Tibial artery (tissue), 4 donors: Measurements from ENCODE around the gene CCBE1.

Source experiments
- DNase-seq, 2 donors: peaks; one replicate each; pipeline ENCODE4 v3.0.0-alpha.2; 2019
- H3K27ac ChIP-seq, 2 donors: fragments of 200-600 bp; sonication (generic) in 1 of 2; 1 replicate in 1 of 2; 2 replicates in 1 of 2; pipeline ENCODE4 v1.5.1; 2018 to 2019; ENCODE audit warnings: mild to moderate bottlenecking in 1 of 2
- H3K27me3 ChIP-seq, 2 donors: fragments of 200-600 bp; sonication (generic) in 1 of 2; one replicate each; pipeline versions ENCODE4 v1.5.1 to v1.6.0; 2016 to 2019
- H3K36me3 ChIP-seq, 3 donors: fragments of 200-600 bp; sonication (generic) in 2 of 3; one replicate each; pipeline ENCODE4 v1.5.1; 2016 to 2019; ENCODE audit warnings: mild to moderate bottlenecking in 2 of 3
- H3K4me1 ChIP-seq, 4 donors: fragments of 200-600 bp; sonication (generic) in 2 of 4; 1 replicate in 3 of 4; 2 replicates in 1 of 4; pipeline ENCODE4 v1.5.1; 2016 to 2019
- H3K4me3 ChIP-seq, 2 donors: fragments of 200-600 bp; sonication (generic) in 1 of 2; 1 replicate in 1 of 2; 2 replicates in 1 of 2; pipeline ENCODE4 v1.5.1; 2018 to 2019; ENCODE audit warnings: mild to moderate bottlenecking in 2 of 2
- H3K9me3 ChIP-seq, 3 donors: fragments of 200-600 bp; sonication (generic) in 1 of 3; one replicate each; pipeline ENCODE4 v1.5.1; 2016 to 2019
- CTCF ChIP-seq, 2 experiments: fragments of 200-600 bp in 1 of 2; fragments of 450-650 bp in 1 of 2; IDR thresholded peaks; one replicate each; pipeline ENCODE4 v1.5.1; 2017 to 2019; ENCODE audit warnings: antibody characterized with exemption in 2 of 2, mild to moderate bottlenecking in 1 of 2, moderate library complexity in 1 of 2
- intact Hi-C: fragments of 100-400 bp; cut with DNase I; formaldehyde crosslinking; loops from one replicate; pipeline ENCODE4 v1.15.0; 2023; ENCODE audit warnings: low total_unique reads

CCBE1 gene

GRCh38 chr18:59699061-59699460 is 1.8 kb upstream of the CCBE1 start:
- Histone ChIP-seq H3K36me3 (no peaks in the 10 kb centered on the region), H3K27me3 (peaks cover 0 to 38% of the 10 kb centered on the region in 2 donors), H3K4me1 (peaks cover 0 to 21% (median 19%) of the 10 kb centered on the region in 4 donors), H3K27ac (no peak overlapping the region), H3K4me3 (no peak overlapping the region), H3K9me3 (no peaks in the 10 kb centered on the region)
- intact Hi-C loops: no loop called here
- DNase-seq: no peak
- TF ChIP-seq CTCF (IDR thresholded peaks at IDR 0.05): no peak

- Histone ChIP-seq H3K36me3 (no peaks in the 10 kb centered on the region), H3K27me3 (peaks cover 0 to 44% of the 10 kb centered on the region in 2 donors), H3K4me1 (peaks cover 0 to 21% (median 19%) of the 10 kb centered on the region in 4 donors), H3K27ac (no peak overlapping the region), H3K4me3 (peak overlapping the region; percentile 17 to 48), H3K9me3 (no peaks in the 10 kb centered on the region)
- no peak for TF ChIP-seq CTCF (IDR thresholded peaks at IDR 0.05)
- DNase-seq: no peak
- intact Hi-C loops: no loop called here
Measured at GRCh38 chr18:59696311-59697235, 650 bp downstream of the CCBE1 start.

- Histone ChIP-seq H3K4me3 (no peak overlapping the region), H3K4me1 (peaks cover 0 to 21% (median 19%) of the 10 kb centered on the region in 4 donors), H3K36me3 (no peaks in the 10 kb centered on the region), H3K27ac (no peak overlapping the region), H3K27me3 (peaks cover 0 to 45% of the 10 kb centered on the region in 2 donors), H3K9me3 (no peaks in the 10 kb centered on the region)
- TF ChIP-seq CTCF (IDR thresholded peaks at IDR 0.05): no peak
- DNase-seq: no peak
- intact Hi-C loops: no loop called here
Measured at GRCh38 chr18:59695551-59695950, 1.7 kb downstream of the CCBE1 start.

GRCh38 chr18:59694824-59695223 is 2.4 kb downstream of the CCBE1 start:
- peaks cover 0 to 44% of the 10 kb centered on the region in 2 donors for H3K27me3 ChIP-seq
- H3K36me3 ChIP-seq: no peaks in the 10 kb centered on the region
- peaks cover 0 to 21% (median 19%) of the 10 kb centered on the region in 4 donors for H3K4me1 ChIP-seq
- no peak for DNase-seq
- intact Hi-C loops: no loop called here
- no peak overlapping the region for H3K4me3 ChIP-seq
- no peaks in the 10 kb centered on the region for H3K9me3 ChIP-seq
- no peak overlapping the region for H3K27ac ChIP-seq
- no peak for TF ChIP-seq CTCF (IDR thresholded peaks at IDR 0.05)

- no peak overlapping the region for H3K27ac ChIP-seq
- H3K4me3 ChIP-seq: no peak overlapping the region
- no peaks in the 10 kb centered on the region for H3K36me3 ChIP-seq
- DNase-seq: no peak
- intact Hi-C loops: no loop called here
- no peak for TF ChIP-seq CTCF (IDR thresholded peaks at IDR 0.05)
- peaks cover 0 to 11% (median 10%) of the 10 kb centered on the region in 4 donors for H3K4me1 ChIP-seq
- H3K27me3 ChIP-seq: peaks cover 0 to 34% of the 10 kb centered on the region in 2 donors
- H3K9me3 ChIP-seq: no peaks in the 10 kb centered on the region
Measured at GRCh38 chr18:59691996-59692395, 5.2 kb downstream of the CCBE1 start.
